GM06990 (cell line): ENCODE measurements around the gene DSE.

ENCODE experiments used
- DNase-seq: peaks from one replicate; pipeline ENCODE4 v3.0.0-alpha.2; 2011; ENCODE audit not compliant: insufficient read length; ENCODE audit errors: extremely low read depth
- H3K27me3 ChIP-seq: replicated peaks from 2 replicates; pipeline ENCODE4 v1.6.0; 2011; ENCODE audit warnings: low read length; ENCODE audit not compliant: control insufficient read depth, insufficient read depth
- H3K36me3 ChIP-seq: 2 replicates; pipeline ENCODE4 v1.5.1; 2011; ENCODE audit warnings: low read length; ENCODE audit not compliant: control insufficient read depth, insufficient read depth
- H3K4me3 ChIP-seq: replicated peaks from 2 replicates; pipeline ENCODE4 v1.5.1; 2011; ENCODE audit warnings: low read depth, mild to moderate bottlenecking, control low read depth, low read length
- CTCF ChIP-seq: IDR thresholded peaks from 2 replicates; pipeline ENCODE4 v1.5.1; 2011; ENCODE audit warnings: low read length, control low read depth, mild to moderate bottlenecking, inconsistent platforms; ENCODE audit not compliant: insufficient read depth, poor library complexity, severe bottlenecking

Gene DSE

GRCh38 chr6:116468293-116468692, 97.5 kb downstream of the DSE start:
- TF ChIP-seq CTCF, result no peak
- no peaks in the 10 kb centered on the region for H3K27me3 ChIP-seq
- H3K4me3 ChIP-seq, result no peak overlapping the region
- H3K36me3 ChIP-seq, result no peaks in the 10 kb centered on the region
- no peak for DNase-seq

- no peak overlapping the region for H3K4me3 ChIP-seq
- DNase-seq, result no peak
- H3K36me3 ChIP-seq, result no peaks in the 10 kb centered on the region
- no peaks in the 10 kb centered on the region for H3K27me3 ChIP-seq
- TF ChIP-seq CTCF, result no peak
These were observed 100.8 kb downstream of the DSE start for GRCh38 chr6:116471531-116471930.

- Histone ChIP-seq H3K27me3 (no peaks in the 10 kb centered on the region), H3K36me3 (no peaks in the 10 kb centered on the region), H3K4me3 (no peak overlapping the region)
- no peak for DNase-seq
- TF ChIP-seq CTCF, result no peak
These were observed 102.0 kb downstream of the DSE start for GRCh38 chr6:116472706-116473105.

GRCh38 chr6:116475141-116475540, 104.4 kb downstream of the DSE start:
- DNase-seq, result no peak
- TF ChIP-seq CTCF, result no peak
- Histone ChIP-seq H3K36me3 (no peaks in the 10 kb centered on the region), H3K4me3 (no peak overlapping the region), H3K27me3 (no peaks in the 10 kb centered on the region)

GRCh38 chr6:116476002-116476678, 105.4 kb downstream of the DSE start:
- Histone ChIP-seq H3K27me3 (no peaks in the 10 kb centered on the region), H3K36me3 (no peaks in the 10 kb centered on the region), H3K4me3 (no peak overlapping the region)
- no peak for TF ChIP-seq CTCF
- peak; percentile 24 for DNase-seq

- Histone ChIP-seq H3K36me3 (no peaks in the 10 kb centered on the region), H3K4me3 (no peak overlapping the region), H3K27me3 (no peaks in the 10 kb centered on the region)
- TF ChIP-seq CTCF, result no peak
- DNase-seq, result no peak
These were observed 112.0 kb downstream of the DSE start for GRCh38 chr6:116482780-116483179.
